HPDE6-E6E7 (cell line): ENCODE data around the gene HPN.
"Not testable (repeated sequence)": the region's sequence is repeated elsewhere in the genome, so short reads cannot be mapped to it uniquely, and the experiment has no call there.

ENCODE experiments used
- DNase-seq: peaks from one replicate; pipeline ENCODE4 v3.0.0; 2011; ENCODE audit warnings: missing footprints; ENCODE audit errors: extremely low spot score

The HPN gene

DNA sequence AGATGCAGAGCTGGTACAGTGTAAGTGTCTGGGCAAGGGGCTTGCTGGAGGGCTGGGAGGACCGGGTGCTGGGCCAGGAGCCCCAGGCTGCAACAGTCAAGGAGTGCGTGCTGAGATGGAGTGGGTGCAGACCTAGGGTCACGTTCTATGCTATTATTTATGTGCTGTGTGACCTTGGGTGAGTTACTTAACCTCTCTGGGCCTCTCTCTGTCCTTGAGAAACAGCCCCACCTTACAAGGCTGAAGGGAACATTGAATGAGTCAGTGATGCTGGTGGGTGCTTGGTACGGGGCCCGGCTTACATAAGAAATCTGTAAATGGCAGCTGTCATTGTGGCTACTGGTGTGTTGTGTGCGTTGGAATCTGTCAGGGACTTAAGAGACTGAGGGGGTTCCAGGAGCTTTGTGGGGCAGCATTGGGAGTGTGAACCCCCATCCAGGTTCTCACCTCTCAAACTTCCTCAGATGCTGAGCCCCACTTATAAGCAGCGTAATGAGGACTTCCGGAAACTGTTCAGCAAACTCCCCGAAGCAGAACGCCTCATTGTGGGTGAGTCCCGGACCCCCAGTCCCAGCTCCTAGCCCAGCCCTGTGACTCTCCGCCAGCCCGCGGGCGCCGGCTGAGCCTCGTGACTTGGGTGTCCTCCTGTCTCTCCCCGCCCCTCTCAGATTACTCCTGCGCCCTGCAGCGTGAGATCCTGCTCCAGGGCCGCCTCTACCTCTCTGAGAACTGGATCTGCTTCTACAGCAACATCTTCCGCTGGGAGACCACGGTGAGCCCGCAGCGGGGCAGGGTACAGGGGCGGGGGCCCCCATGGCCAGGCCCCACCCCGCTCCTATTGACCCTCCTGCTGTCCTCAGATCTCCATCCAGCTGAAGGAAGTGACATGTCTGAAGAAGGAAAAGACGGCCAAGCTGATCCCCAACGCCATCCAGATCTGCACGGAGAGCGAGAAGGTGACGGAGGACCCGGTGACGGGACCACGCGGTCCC lies 31.8 kb upstream of the HPN start:
- no peak for DNase-seq

DNA sequence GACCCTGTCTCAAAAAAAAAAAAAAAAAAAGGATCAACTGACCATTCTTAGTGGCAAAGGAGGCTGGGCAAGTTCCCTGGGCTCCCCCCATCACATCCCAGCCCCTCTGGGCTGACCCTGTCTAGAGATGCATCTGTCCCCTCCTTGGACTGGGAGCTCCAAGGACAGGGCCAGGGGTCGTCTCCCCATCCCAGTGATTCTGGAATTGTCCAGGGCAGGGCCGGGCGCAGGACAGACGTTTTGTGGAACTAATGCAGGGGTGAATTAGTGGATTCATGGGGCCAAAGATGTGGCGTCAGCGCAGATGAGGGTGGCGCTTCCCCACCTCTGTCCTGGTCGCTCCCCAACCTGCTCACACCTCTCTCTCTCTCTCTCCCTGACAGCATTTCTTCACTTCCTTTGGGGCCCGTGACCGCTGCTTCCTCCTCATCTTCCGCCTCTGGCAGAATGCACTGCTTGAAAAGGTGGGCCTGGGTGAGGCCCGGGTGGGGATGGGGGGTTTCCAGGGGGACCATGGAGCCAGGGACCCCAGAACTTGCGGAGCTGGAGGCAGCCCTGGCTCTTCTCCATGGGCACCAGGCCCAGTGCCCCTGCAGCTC lies 30.3 kb upstream of the HPN start:
- DNase-seq: no peak

- no peak for DNase-seq
Observed at GRCh38 chr19:35011737-35012682, 29.5 kb upstream of the HPN start.

GRCh38 chr19:35013041-35013819 lies 28.3 kb upstream of the HPN start:
- DNase-seq: no peak

GRCh38 chr19:35013820-35014754 lies 27.4 kb upstream of the HPN start:
- no peak for DNase-seq

DNA sequence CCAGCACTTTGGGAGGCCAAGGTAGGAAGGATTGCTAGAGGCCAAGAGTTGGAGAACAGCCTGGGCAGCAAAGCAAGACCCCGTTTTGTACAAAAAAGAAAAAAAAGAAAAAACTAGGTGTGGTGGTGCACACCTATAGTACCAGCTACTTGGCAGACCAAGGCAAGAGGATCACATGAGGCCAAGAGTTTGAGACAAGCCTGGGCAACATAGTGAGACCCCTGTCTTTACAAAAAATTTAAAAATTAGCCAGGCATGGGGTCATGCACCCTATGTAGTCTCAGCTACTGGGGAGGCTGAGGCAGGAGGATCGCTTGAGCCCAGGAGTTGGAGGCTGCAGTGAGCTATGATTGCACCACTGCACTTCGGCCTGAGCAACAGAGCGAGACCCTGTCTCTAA lies 26.7 kb upstream of the HPN start:
- not testable (repeated sequence) for DNase-seq

DNA sequence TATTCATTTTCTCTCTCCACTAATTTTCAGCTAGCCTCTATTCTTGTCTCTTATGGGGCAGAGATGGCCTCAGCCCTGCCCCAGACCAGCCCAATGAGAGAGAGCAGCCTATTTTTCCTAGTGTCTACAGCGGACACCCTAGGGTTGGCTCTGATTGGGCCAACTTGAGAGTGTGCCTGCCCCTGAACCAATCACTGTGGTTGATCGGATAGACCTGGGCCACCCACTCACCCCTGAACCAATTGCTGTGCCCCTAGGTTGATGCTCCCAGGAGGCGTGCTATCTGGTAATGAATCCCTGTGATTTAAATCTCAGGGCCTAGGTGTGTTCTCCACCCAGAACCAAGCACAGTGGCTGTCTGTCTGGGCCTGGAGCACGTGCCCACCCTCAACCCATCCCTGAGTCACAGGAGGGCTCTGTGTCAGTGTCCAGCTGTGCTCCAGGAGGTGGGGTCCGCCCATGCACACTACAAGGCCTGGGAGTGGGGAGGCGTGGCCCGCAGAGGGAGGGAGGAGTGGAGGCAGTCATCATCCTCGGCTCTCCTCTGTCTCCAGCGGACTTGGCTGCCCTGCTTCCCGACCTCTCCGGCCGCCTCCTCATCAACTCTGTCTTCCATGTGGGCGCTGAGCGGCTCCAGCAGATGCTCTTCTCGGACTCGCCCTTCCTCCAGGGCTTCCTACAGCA lies 26.1 kb upstream of the HPN start:
- DNase-seq: no peak

- DNase-seq: no peak
Observed at GRCh38 chr19:35015954-35016351, 25.6 kb upstream of the HPN start.

- DNase-seq: no peak
Observed at GRCh38 chr19:35017507-35017906, 24.0 kb upstream of the HPN start.

DNA sequence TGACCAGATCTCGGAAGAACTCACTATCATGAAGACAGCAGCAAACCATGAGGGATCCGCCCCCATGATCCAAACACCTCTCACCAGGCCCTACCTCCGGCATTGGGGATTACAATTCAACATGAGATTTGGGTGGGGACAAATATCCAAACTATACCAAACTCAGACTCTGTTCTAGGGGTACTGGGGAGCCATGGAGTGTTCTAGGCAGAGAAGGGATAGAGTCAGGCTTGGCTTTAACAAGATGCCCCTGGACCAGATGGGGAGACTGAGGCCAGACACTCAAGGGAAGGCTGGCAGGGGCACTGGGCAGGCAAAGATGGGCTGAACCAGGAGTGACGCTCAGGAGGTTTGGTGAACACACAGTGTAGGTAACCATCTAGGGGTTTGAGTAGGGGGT lies 23.1 kb upstream of the HPN start:
- no peak for DNase-seq

GRCh38 chr19:35019144-35019543 lies 22.4 kb upstream of the HPN start:
- no peak for DNase-seq

DNA sequence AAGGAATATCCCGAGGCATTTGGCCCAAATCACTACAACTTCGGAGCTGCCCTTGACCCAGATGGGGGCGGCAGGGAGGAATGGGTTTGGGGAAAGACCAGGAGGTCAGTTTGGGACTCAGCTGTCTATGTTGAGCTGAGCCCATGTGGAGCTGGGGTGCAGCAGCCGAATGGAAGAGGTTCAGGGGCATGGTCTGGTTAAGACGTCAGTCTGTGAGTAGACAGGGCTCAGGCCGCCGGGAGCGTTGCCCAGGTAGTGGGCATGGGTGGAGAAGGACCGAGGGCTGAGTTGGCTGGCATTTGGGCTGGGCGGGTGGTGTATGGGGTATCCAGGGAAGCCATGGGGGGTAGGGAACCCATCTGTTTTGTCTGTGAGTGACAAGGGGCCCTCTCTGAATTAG lies 20.5 kb upstream of the HPN start:
- DNase-seq: no peak

GRCh38 chr19:35021596-35021995 lies 19.9 kb upstream of the HPN start:
- DNase-seq: no peak

GRCh38 chr19:35022460-35022859 lies 19.1 kb upstream of the HPN start:
- DNase-seq: no peak

- no peak for DNase-seq
Observed at GRCh38 chr19:35023428-35023827, 18.1 kb upstream of the HPN start.

DNA sequence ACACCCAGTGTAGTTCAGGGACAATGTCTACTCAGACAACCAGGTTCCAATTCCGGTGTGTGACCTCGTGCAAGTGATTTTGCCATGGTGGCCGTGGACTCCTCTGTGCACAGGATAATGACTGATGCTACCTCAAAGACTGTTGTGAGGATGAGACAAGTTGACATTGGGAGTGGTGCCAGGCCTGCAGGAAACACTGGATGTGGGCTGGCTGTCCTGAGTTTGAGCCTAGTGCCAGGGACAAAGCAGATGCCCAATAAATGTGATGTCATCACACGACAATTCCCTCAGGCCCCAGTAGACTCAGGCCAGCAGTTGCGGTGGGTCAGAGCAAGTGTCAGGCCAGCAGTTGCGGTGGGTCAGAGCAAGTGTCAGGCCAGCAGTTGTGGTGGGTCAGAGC lies 17.4 kb upstream of the HPN start:
- no peak for DNase-seq

GRCh38 chr19:35025969-35026368 lies 15.6 kb upstream of the HPN start:
- no peak for DNase-seq

DNA sequence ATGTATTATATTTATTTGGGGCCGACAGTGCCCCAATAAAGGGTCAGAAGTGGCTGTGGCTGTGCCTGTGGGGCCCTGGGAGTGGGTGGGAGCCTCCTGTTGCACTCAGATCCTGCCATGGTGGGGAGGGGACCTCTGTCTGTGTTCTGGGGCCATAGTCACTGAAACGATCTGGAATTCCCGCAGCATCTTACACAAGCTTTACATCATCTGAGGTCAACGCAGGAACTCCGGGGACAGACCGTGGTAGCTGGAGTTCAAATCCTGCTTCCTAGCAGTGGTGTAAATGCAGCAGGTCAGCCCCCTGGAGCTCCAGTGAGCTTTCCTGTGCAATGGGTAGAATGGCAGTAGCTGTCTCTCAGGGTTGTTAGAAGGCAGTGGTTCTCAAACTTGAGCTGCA lies 15.1 kb upstream of the HPN start:
- no peak for DNase-seq

DNA sequence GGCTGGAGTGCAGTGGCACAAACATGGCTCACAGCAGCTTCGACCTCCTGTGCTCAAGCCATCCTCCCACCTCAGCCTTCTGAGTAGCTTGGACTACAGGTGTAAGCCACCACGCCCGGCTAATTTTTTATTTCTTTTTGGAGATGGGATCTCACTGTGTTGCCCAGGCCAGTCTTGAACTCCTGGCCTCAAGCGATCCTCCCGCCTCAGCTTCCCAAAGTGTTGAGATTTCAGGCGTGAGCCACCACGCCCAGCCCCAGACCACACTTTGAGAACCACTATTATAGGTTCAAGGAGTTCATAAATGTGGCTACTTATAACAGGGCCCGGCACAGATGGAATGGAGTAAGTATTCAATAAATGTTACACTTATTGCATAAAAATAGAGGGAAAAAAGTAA lies 14.5 kb upstream of the HPN start:
- no peak for DNase-seq
